Measurements from ENCODE around the gene HDAC7. TPM values are rescaled to one million over a fixed set of nuclear protein-coding genes. Genes with fewer than 3 reads are reported as not detected.

Gene HDAC7
- total and polyA plus RNA-seq, 4 donors = 3.5 to 14.7 (median 7.2) TPM

DNA sequence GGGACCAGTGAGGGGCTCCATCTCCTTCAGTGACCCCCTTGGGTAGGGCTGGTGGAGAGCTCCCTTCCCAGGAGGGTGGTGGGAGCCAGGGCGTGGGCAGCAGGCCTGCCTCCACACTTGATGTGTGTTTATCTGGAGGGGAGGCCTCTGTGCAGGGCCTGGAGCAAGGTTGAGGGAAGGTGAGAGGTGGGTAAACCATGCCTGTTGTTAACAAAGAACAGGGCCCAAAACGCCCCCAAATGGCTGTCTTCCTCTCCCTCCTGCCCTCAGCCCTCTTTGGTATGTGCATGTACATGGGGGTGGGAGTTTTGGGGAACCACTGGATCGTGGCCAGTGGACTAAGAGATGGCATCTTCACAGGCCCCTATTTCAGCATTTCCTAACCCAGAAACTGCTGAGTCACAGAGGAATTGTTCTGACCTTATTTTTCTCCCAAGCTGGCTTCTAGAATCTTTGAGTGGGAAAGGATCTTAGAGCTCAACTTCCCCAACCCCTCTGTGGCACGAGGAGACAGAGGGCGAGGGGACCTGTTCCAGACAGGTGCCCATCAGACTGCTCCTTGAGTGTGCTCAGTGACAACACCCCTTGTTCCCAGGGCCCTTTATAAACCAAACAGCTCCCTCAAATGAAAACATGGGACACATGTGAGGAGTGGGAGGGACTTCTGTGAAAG, 43.1 kb downstream of the HDAC7 start:
- H3K4me1 ChIP-seq (ENCODE audit: control insufficient read depth in 4 of 4, insufficient read depth in 4 of 4, low read length in 3 of 4) = peaks cover 5 to 15% (median 8%) of the 10 kb centered on the region in 4 donors
- WGBS = 81% methylated on average over 5 of the region's 5 CpGs
- no peaks in the 10 kb centered on the region for H3K27me3 ChIP-seq (ENCODE audit: control insufficient read depth in 4 of 4, insufficient read depth in 4 of 4, low read length in 3 of 4)
- H3K9ac ChIP-seq (ENCODE audit: low read depth in 1 of 2, low read length in 2 of 2) = no peak overlapping the region
- TF ChIP-seq EGR1 (IDR thresholded peaks at IDR 0.05; ENCODE audit: low read depth in 2 of 2) = no peak
- H3K27ac ChIP-seq (ENCODE audit: low read depth in 1 of 2, low read length in 2 of 2) = no peak overlapping the region
- H3K36me3 ChIP-seq (ENCODE audit: control insufficient read depth in 4 of 4, insufficient read depth in 3 of 4, low read depth in 1 of 4, low read length in 3 of 4) = no peaks in the 10 kb centered on the region
- DNase-seq (ENCODE audit: low spot score) = no peak
- no peaks in the 10 kb centered on the region for H3K9me3 ChIP-seq (ENCODE audit: control insufficient read depth in 4 of 4, low read length in 3 of 4)
- no peak overlapping the region for H3K4me3 ChIP-seq (ENCODE audit: low read depth in 1 of 3, low read length in 3 of 3)

DNA sequence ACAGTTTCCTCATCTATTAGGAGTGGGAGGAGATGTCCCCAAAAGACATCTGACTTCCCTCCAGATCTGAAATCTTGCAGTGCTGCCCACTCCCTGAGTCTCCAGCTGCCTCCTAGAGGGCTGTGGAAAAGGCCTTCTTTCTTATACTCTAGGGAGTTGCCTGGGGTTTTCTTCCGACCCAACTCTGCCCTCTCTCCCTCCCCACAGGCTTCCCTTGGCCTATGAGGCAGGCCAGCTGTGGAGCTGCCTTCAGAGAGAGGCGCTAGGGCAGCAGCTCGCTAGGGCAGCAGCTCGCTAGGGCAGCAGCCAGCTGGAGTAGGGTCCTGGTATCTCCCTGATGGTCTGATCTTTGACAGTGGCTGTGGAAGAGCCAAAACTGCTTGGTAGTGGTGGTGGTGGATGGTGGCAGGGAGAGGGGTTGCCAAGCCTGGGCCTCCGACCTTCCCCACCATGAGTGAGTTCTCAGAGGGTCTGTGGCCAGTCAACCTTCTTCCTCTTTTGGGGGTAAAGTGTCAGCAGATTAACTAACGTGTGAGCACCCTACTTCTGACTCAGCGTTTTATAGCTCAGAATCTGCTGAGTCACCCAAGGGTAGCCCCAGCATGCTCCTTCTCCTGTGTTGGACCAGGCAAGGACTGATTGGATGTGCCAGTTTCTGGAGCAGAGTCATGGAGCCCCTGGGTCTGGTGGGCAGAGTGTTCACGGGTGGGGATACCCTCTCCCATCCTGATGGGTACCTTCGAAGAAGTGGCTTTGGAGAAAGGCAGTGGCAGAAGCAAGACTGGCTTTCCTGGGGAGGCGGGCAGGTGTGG, 44.4 kb downstream of the HDAC7 start:
- Histone ChIP-seq H3K9ac (ENCODE audit: low read depth in 1 of 2, low read length in 2 of 2) (no peak overlapping the region), H3K4me1 (ENCODE audit: control insufficient read depth in 4 of 4, insufficient read depth in 4 of 4, low read length in 3 of 4) (peaks cover 5 to 17% (median 8%) of the 10 kb centered on the region in 4 donors), H3K27ac (ENCODE audit: low read depth in 1 of 2, low read length in 2 of 2) (no peak overlapping the region), H3K27me3 (ENCODE audit: control insufficient read depth in 4 of 4, insufficient read depth in 4 of 4, low read length in 3 of 4) (no peaks in the 10 kb centered on the region), H3K36me3 (ENCODE audit: control insufficient read depth in 4 of 4, insufficient read depth in 3 of 4, low read depth in 1 of 4, low read length in 3 of 4) (no peaks in the 10 kb centered on the region), H3K4me3 (ENCODE audit: low read depth in 1 of 3, low read length in 3 of 3) (no peak overlapping the region), H3K9me3 (ENCODE audit: control insufficient read depth in 4 of 4, low read length in 3 of 4) (no peaks in the 10 kb centered on the region)
- peak; percentile 75 for DNase-seq (ENCODE audit: low spot score)
- TF ChIP-seq NR2F2 (IDR thresholded peaks at IDR 0.05) = peak; percentile 51
- TF ChIP-seq FOXA2 (IDR thresholded peaks at IDR 0.05) = no peak
- TF ChIP-seq SP1 (IDR thresholded peaks at IDR 0.05) = no peak
- no peak for TF ChIP-seq HNF4G (IDR thresholded peaks at IDR 0.05)
- TF ChIP-seq RAD21 (IDR thresholded peaks at IDR 0.05) = no peak
- WGBS = 83% methylated on average over 10 of the region's 10 CpGs

DNA sequence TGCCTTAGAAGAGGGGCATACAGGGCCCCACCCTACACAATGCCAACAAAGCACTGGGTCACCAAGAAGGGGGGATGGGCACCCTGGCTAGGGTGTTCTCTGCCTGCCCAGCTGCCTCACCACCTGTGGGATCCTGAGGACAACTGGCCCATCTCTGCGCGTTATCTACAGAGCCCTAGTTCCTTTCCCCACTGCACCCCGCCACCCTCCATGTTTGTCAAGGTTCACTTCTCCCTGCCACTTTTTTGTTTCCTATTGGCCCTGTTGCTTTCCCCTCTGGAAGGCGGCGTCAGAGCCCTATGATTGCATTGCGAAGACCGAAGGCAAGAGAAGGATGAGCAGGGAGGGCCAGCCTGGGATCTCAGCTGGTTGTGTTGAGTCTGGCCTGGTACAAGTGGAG, 45.0 kb downstream of the HDAC7 start:
- Histone ChIP-seq H3K4me1 (ENCODE audit: control insufficient read depth in 4 of 4, insufficient read depth in 4 of 4, low read length in 3 of 4) (peaks cover 5 to 19% (median 11%) of the 10 kb centered on the region in 4 donors), H3K36me3 (ENCODE audit: control insufficient read depth in 4 of 4, insufficient read depth in 3 of 4, low read depth in 1 of 4, low read length in 3 of 4) (no peaks in the 10 kb centered on the region), H3K27me3 (ENCODE audit: control insufficient read depth in 4 of 4, insufficient read depth in 4 of 4, low read length in 3 of 4) (no peaks in the 10 kb centered on the region), H3K4me3 (ENCODE audit: low read depth in 1 of 3, low read length in 3 of 3) (no peak overlapping the region), H3K9ac (ENCODE audit: low read depth in 1 of 2, low read length in 2 of 2) (no peak overlapping the region), H3K27ac (ENCODE audit: low read depth in 1 of 2, low read length in 2 of 2) (no peak overlapping the region), H3K9me3 (ENCODE audit: control insufficient read depth in 4 of 4, low read length in 3 of 4) (no peaks in the 10 kb centered on the region)
- WGBS = 95% methylated on average over 7 of the region's 7 CpGs
- DNase-seq (ENCODE audit: low spot score) = no peak
- TF ChIP-seq, protein P1, sequence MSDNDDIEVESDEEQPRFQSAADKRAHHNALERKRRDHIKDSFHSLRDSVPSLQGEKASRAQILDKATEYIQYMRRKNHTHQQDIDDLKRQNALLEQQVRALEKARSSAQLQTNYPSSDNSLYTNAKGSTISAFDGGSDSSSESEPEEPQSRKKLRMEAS (IDR thresholded peaks at IDR 0.05) = no peak
- TF ChIP-seq, protein P2, sequence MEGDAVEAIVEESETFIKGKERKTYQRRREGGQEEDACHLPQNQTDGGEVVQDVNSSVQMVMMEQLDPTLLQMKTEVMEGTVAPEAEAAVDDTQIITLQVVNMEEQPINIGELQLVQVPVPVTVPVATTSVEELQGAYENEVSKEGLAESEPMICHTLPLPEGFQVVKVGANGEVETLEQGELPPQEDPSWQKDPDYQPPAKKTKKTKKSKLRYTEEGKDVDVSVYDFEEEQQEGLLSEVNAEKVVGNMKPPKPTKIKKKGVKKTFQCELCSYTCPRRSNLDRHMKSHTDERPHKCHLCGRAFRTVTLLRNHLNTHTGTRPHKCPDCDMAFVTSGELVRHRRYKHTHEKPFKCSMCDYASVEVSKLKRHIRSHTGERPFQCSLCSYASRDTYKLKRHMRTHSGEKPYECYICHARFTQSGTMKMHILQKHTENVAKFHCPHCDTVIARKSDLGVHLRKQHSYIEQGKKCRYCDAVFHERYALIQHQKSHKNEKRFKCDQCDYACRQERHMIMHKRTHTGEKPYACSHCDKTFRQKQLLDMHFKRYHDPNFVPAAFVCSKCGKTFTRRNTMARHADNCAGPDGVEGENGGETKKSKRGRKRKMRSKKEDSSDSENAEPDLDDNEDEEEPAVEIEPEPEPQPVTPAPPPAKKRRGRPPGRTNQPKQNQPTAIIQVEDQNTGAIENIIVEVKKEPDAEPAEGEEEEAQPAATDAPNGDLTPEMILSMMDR (IDR thresholded peaks at IDR 0.05; ENCODE audit: low read depth, low read length, missing input control) = no peak
- no peak for TF ChIP-seq RAD21 (IDR thresholded peaks at IDR 0.05)
- no peak for TF ChIP-seq HNF4G (IDR thresholded peaks at IDR 0.05)
- TF ChIP-seq, protein P3, sequence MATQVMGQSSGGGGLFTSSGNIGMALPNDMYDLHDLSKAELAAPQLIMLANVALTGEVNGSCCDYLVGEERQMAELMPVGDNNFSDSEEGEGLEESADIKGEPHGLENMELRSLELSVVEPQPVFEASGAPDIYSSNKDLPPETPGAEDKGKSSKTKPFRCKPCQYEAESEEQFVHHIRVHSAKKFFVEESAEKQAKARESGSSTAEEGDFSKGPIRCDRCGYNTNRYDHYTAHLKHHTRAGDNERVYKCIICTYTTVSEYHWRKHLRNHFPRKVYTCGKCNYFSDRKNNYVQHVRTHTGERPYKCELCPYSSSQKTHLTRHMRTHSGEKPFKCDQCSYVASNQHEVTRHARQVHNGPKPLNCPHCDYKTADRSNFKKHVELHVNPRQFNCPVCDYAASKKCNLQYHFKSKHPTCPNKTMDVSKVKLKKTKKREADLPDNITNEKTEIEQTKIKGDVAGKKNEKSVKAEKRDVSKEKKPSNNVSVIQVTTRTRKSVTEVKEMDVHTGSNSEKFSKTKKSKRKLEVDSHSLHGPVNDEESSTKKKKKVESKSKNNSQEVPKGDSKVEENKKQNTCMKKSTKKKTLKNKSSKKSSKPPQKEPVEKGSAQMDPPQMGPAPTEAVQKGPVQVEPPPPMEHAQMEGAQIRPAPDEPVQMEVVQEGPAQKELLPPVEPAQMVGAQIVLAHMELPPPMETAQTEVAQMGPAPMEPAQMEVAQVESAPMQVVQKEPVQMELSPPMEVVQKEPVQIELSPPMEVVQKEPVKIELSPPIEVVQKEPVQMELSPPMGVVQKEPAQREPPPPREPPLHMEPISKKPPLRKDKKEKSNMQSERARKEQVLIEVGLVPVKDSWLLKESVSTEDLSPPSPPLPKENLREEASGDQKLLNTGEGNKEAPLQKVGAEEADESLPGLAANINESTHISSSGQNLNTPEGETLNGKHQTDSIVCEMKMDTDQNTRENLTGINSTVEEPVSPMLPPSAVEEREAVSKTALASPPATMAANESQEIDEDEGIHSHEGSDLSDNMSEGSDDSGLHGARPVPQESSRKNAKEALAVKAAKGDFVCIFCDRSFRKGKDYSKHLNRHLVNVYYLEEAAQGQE (IDR thresholded peaks at IDR 0.05) = no peak
- no peak for TF ChIP-seq YY1 (IDR thresholded peaks at IDR 0.05)
- TF ChIP-seq HNF4A (conservative IDR thresholded peaks at IDR 0.05) = no peak
- no peak for TF ChIP-seq EGR1 (IDR thresholded peaks at IDR 0.05; ENCODE audit: low read depth in 2 of 2)
- no peak for TF ChIP-seq TAF1 (conservative IDR thresholded peaks at IDR 0.05)
- TF ChIP-seq, protein P4, sequence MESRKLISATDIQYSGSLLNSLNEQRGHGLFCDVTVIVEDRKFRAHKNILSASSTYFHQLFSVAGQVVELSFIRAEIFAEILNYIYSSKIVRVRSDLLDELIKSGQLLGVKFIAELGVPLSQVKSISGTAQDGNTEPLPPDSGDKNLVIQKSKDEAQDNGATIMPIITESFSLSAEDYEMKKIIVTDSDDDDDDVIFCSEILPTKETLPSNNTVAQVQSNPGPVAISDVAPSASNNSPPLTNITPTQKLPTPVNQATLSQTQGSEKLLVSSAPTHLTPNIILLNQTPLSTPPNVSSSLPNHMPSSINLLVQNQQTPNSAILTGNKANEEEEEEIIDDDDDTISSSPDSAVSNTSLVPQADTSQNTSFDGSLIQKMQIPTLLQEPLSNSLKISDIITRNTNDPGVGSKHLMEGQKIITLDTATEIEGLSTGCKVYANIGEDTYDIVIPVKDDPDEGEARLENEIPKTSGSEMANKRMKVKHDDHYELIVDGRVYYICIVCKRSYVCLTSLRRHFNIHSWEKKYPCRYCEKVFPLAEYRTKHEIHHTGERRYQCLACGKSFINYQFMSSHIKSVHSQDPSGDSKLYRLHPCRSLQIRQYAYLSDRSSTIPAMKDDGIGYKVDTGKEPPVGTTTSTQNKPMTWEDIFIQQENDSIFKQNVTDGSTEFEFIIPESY (IDR thresholded peaks at IDR 0.05) = no peak
- TF ChIP-seq FOXA1 (IDR thresholded peaks at IDR 0.05) = no peak

Data from liver (tissue), 9 donors.